Mesothelial cell of epicardium (in vitro differentiated cells): ENCODE measurements around the gene ADD3. TPM values are rescaled to one million over a fixed set of nuclear protein-coding genes. Genes with fewer than 3 reads are reported as not detected.

Experiments used
- DNase-seq, 2 experiments: peaks; one replicate each; pipeline ENCODE4 v3.0.0; 2021; ENCODE audit warnings: low spot score in 2 of 2; ENCODE audit not compliant: unreplicated experiment in 2 of 2
- H3K27ac Mint-ChIP-seq: 2 replicates; pipeline ENCODE4 v1.8.0; 2021; ENCODE audit warnings: mixed read lengths
- H3K27me3 Mint-ChIP-seq: 2 replicates; pipeline ENCODE4 v1.8.0; 2021; ENCODE audit warnings: low read depth, mixed read lengths
- H3K36me3 Mint-ChIP-seq: 2 replicates; pipeline ENCODE4 v1.8.0; 2021; ENCODE audit warnings: mixed read lengths
- H3K4me1 Mint-ChIP-seq: 2 replicates; pipeline ENCODE4 v1.8.0; 2021; ENCODE audit warnings: mixed read lengths
- H3K4me3 Mint-ChIP-seq: 2 replicates; pipeline ENCODE4 v1.8.0; 2021; ENCODE audit warnings: mild to moderate bottlenecking, moderate library complexity, mixed read lengths
- H3K9me3 Mint-ChIP-seq: 2 replicates; pipeline ENCODE4 v1.8.0; 2021; ENCODE audit warnings: mixed read lengths
- total RNA-seq: library from RNA; stranded (reverse); gene quantifications from 3 replicates; pipeline ENCODE4 v1.2.1, GENCODE V29; 2021
- TF ChIP-seq, protein P1 (sequence below): fragments of 200-600 bp; sonication (generic); IDR thresholded peaks from one replicate; pipeline ENCODE4 v1.5.0; 2021; ENCODE audit warnings: antibody characterized with exemption; ENCODE audit not compliant: unreplicated experiment

Gene ADD3
- total RNA-seq, 1 donor from 2014 or later, result 104 TPM

GRCh38 chr10:110068780-110069179 lies 61.0 kb downstream of the ADD3 start:
- TF ChIP-seq, protein P1, sequence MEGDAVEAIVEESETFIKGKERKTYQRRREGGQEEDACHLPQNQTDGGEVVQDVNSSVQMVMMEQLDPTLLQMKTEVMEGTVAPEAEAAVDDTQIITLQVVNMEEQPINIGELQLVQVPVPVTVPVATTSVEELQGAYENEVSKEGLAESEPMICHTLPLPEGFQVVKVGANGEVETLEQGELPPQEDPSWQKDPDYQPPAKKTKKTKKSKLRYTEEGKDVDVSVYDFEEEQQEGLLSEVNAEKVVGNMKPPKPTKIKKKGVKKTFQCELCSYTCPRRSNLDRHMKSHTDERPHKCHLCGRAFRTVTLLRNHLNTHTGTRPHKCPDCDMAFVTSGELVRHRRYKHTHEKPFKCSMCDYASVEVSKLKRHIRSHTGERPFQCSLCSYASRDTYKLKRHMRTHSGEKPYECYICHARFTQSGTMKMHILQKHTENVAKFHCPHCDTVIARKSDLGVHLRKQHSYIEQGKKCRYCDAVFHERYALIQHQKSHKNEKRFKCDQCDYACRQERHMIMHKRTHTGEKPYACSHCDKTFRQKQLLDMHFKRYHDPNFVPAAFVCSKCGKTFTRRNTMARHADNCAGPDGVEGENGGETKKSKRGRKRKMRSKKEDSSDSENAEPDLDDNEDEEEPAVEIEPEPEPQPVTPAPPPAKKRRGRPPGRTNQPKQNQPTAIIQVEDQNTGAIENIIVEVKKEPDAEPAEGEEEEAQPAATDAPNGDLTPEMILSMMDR, result no peak
- H3K36me3 Mint-ChIP-seq, result no peaks in the 10 kb centered on the region

GRCh38 chr10:110069502-110069982 lies 61.8 kb downstream of the ADD3 start:
- H3K4me1 Mint-ChIP-seq, result peaks cover 40% of the 10 kb centered on the region
- no peak overlapping the region for H3K27ac Mint-ChIP-seq
- H3K9me3 Mint-ChIP-seq, result no peaks in the 10 kb centered on the region
- TF ChIP-seq, protein P1, result no peak
- H3K4me3 Mint-ChIP-seq, result no peak overlapping the region
- H3K27me3 Mint-ChIP-seq, result no peaks in the 10 kb centered on the region
- DNase-seq, result no peak
- H3K36me3 Mint-ChIP-seq, result no peaks in the 10 kb centered on the region

More at GRCh38 chr10:110068780-110069179, 61.0 kb downstream of the ADD3 start:
- H3K27ac Mint-ChIP-seq, result no peak overlapping the region
- H3K9me3 Mint-ChIP-seq, result no peaks in the 10 kb centered on the region
- no peak overlapping the region for H3K4me3 Mint-ChIP-seq
- peaks cover 33% of the 10 kb centered on the region for H3K4me1 Mint-ChIP-seq
- H3K27me3 Mint-ChIP-seq, result no peaks in the 10 kb centered on the region
- DNase-seq, result no peak

- H3K9me3 Mint-ChIP-seq, result no peaks in the 10 kb centered on the region
- no peaks in the 10 kb centered on the region for H3K36me3 Mint-ChIP-seq
- no peak for DNase-seq
- H3K27me3 Mint-ChIP-seq, result no peaks in the 10 kb centered on the region
- H3K27ac Mint-ChIP-seq, result peak overlapping the region; percentile 62
- no peak overlapping the region for H3K4me3 Mint-ChIP-seq
- TF ChIP-seq, protein P1, result no peak
- peaks cover 68% of the 10 kb centered on the region for H3K4me1 Mint-ChIP-seq
Measured at GRCh38 chr10:110073896-110074295, 66.1 kb downstream of the ADD3 start.

DNA sequence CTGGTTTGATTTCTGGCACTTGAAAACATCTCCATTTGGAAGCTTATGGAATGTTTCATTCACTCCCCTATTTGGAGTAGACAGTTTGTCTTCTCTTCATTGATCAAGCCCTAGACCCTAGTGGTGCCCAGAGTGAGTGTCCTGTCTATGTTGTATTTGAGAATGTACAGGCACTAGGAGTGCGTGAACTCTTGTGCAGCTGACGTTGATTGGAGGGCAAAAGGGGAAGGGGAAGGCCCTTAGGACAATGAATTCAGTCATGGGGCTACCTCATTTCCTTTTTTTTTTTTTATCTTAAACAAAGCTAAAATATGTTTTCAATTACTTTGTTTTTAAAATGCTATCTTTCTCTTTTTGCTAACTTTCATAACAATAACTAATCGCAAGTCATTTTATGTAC lies 66.5 kb downstream of the ADD3 start:
- no peaks in the 10 kb centered on the region for H3K27me3 Mint-ChIP-seq
- no peaks in the 10 kb centered on the region for H3K36me3 Mint-ChIP-seq
- peak overlapping the region; percentile 88 for H3K27ac Mint-ChIP-seq
- no peak overlapping the region for H3K4me3 Mint-ChIP-seq
- TF ChIP-seq, protein P1, result no peak
- peaks cover 69% of the 10 kb centered on the region for H3K4me1 Mint-ChIP-seq
- no peak for DNase-seq
- no peaks in the 10 kb centered on the region for H3K9me3 Mint-ChIP-seq

DNA sequence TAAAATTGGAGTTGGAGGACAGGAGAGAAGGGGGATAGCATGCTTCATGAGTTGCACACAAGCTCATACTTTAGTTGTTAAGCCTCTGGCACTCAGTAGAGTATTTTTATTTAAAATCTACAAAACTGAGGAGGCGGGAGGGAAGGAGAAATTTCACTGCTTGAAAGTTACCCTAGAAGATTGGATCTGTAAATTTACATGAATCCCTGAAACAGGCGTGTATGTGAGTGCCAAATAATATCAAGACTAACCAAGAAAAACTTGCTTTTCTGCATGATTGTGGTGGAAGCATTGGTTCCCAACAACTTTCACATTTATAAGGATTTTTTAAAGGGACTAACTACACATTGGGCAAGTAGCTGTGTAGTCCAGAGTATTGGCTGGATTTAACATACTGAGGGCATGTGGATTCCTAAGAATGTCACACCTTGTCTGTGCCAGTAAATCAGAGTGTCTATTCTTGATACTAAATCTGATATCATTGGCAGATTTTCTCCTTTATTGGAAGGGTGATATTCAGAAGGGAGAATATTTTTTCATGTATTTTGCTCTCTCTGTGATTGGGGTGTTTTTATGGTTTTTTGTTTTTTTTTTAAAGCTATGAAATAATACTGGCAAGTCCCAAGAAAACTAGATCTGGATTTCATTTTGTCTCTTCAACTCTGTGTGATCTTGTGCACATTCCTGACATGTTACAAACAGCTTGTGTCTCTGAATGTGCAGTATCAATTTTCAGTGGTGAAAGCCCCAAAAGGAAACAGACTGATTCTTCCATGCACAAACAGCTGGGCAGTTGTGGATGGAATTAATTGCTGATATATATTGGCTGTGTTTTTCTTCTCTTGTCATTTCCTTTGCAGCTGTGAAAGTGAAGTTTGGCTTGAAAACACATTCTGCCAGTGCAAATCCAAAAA lies 67.2 kb downstream of the ADD3 start:
- Mint-ChIP-seq H3K4me1 (peaks cover 64% of the 10 kb centered on the region), H3K9me3 (no peaks in the 10 kb centered on the region), H3K27ac (peak overlapping the region; percentile 88), H3K4me3 (no peak overlapping the region), H3K36me3 (no peaks in the 10 kb centered on the region), H3K27me3 (no peaks in the 10 kb centered on the region)
- TF ChIP-seq, protein P1, result no peak
- DNase-seq, result no peak
